Measurements from ENCODE around the gene ZNF662. TPM values are rescaled to one million over a fixed set of nuclear protein-coding genes. Genes with fewer than 3 reads are reported as not detected.
A peak's percentile ranks its signal among the peaks of the same experiment; 100 is the strongest.

ZNF662 gene
- total RNA-seq, 4 donors from 2014 or later: 7.2 to 25.5 (median 19.6) TPM

GRCh38 chr3:42875325-42876151 lies 30.4 kb upstream of the ZNF662 start, which contains the start of gene CYP8B1:
CYP8B1 (minus strand) TSS chr3:42875879; CDS start chr3:42875816, 63 bp downstream.
- no peak for TF ChIP-seq CTCF (IDR thresholded peaks at IDR 0.05)
- TF ChIP-seq POLR2A (IDR thresholded peaks at IDR 0.05): no peak
- Histone ChIP-seq H3K36me3 (no peaks in the 10 kb centered on the region), H3K27me3 (no peaks in the 10 kb centered on the region), H3K4me1 (no peaks in the 10 kb centered on the region), H3K9me3 (no peaks in the 10 kb centered on the region), H3K27ac (no peak within 1 kb of the TSS), H3K4me3 (no peak within 1 kb of the TSS)
- DNase-seq: no peak
- intact Hi-C loops (cut with DNase I; ENCODE audit: low total_unique reads): no loop called here

GRCh38 chr3:42876401-42876800 lies 29.5 kb upstream of the ZNF662 start:
- DNase-seq: no peak
- no peak for TF ChIP-seq POLR2A (IDR thresholded peaks at IDR 0.05)
- no peak for TF ChIP-seq CTCF (IDR thresholded peaks at IDR 0.05)
- intact Hi-C loops (cut with DNase I; ENCODE audit: low total_unique reads): no loop called here
- Histone ChIP-seq H3K27ac (no peak overlapping the region), H3K4me3 (no peak overlapping the region), H3K4me1 (peaks cover 0 to 3% of the 10 kb centered on the region in 2 donors), H3K9me3 (no peaks in the 10 kb centered on the region), H3K36me3 (no peaks in the 10 kb centered on the region), H3K27me3 (no peaks in the 10 kb centered on the region)

- no peak overlapping the region for H3K4me3 ChIP-seq
- no peak for TF ChIP-seq CTCF (IDR thresholded peaks at IDR 0.05)
- TF ChIP-seq POLR2A (IDR thresholded peaks at IDR 0.05): no peak
- no peaks in the 10 kb centered on the region for H3K9me3 ChIP-seq
- no peaks in the 10 kb centered on the region for H3K27me3 ChIP-seq
- H3K36me3 ChIP-seq: no peaks in the 10 kb centered on the region
- H3K4me1 ChIP-seq: peaks cover 0 to 5% of the 10 kb centered on the region in 2 donors
- intact Hi-C loops (cut with DNase I; ENCODE audit: low total_unique reads): no loop called here
- no peak for DNase-seq
- H3K27ac ChIP-seq: no peak overlapping the region
These were observed 28.8 kb upstream of the ZNF662 start for GRCh38 chr3:42876940-42877720.

GRCh38 chr3:42877881-42878280 lies 28.1 kb upstream of the ZNF662 start:
- no peaks in the 10 kb centered on the region for H3K9me3 ChIP-seq
- TF ChIP-seq POLR2A (IDR thresholded peaks at IDR 0.05): no peak
- no peak for TF ChIP-seq CTCF (IDR thresholded peaks at IDR 0.05)
- no peak overlapping the region for H3K4me3 ChIP-seq
- H3K36me3 ChIP-seq: no peaks in the 10 kb centered on the region
- no peak overlapping the region for H3K27ac ChIP-seq
- H3K27me3 ChIP-seq: no peaks in the 10 kb centered on the region
- peaks cover 0 to 5% of the 10 kb centered on the region in 2 donors for H3K4me1 ChIP-seq
- intact Hi-C loops (cut with DNase I; ENCODE audit: low total_unique reads): no loop called here
- no peak for DNase-seq

GRCh38 chr3:42880183-42880582 lies 25.8 kb upstream of the ZNF662 start:
- Histone ChIP-seq H3K9me3 (no peaks in the 10 kb centered on the region), H3K27me3 (no peaks in the 10 kb centered on the region), H3K4me1 (peaks cover 0 to 5% of the 10 kb centered on the region in 2 donors), H3K36me3 (no peaks in the 10 kb centered on the region), H3K27ac (peak overlapping the region in 1 of 2 donors; percentile 76), H3K4me3 (peak overlapping the region in 1 of 2 donors; percentile 55)
- intact Hi-C loops (cut with DNase I; ENCODE audit: low total_unique reads): no loop called here
- peak in 1 of 2 donors; percentile 19 for DNase-seq
- TF ChIP-seq POLR2A (IDR thresholded peaks at IDR 0.05) (no peak), CTCF (IDR thresholded peaks at IDR 0.05) (no peak)

Measured in uterus (tissue), 4 donors.